GM11168 (cell line): ENCODE data around the gene C22orf15.

Source experiments
- in situ Hi-C: fragments of 300-500 bp; cut with MboI; formaldehyde crosslinking; loops from one replicate; pipeline ENCODE4 v1.12.0; 2022; ENCODE audit warnings: low sequenced_read_pairs; ENCODE audit not compliant: unreplicated experiment

C22orf15 gene

DNA sequence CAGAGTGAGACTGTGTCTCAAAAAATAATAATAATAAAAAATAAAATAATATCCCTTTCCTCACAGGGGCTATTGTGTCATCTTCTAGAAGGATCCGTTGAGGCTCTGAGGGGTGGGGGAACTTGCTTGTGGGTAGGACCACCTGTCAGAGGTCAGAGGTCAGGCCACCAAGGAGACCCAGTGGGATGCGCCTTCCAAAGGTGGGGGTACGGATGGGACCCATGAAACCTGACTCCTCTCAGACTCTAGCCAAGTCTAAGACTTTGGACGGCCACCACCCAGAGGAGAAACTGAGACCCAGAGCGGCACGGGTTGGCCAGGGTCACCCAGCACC lies 9.5 kb downstream of the C22orf15 start:
- in situ Hi-C loops: loop anchor here (5.0 kb wide), 1 partner anchor 75 kb away; no protein-coding TSS in a partner anchor

GRCh38 chr22:23772649-23773473 lies 10.1 kb downstream of the C22orf15 start, which contains the start of gene MMP11:
Gene MMP11 (plus strand): TSS chr22:23772849. CDS start chr22:23772871, 22 bp downstream.
- in situ Hi-C loops: loop anchor here (5.0 kb wide), 1 partner anchor 74 kb away; no protein-coding TSS in a partner anchor

GRCh38 chr22:23773483-23774113 lies 10.8 kb downstream of the C22orf15 start:
- in situ Hi-C loops: loop anchor here (5.0 kb wide), 1 partner anchor 74 kb away; no protein-coding TSS in a partner anchor

- in situ Hi-C loops: loop anchor here (5.0 kb wide), 1 partner anchor 73 kb away; no protein-coding TSS in a partner anchor
Measured at GRCh38 chr22:23774114-23774921, 11.5 kb downstream of the C22orf15 start.

- in situ Hi-C loops: loop anchor here (5.0 kb wide), 1 partner anchor 72 kb away; no protein-coding TSS in a partner anchor
Measured at GRCh38 chr22:23774922-23775436, 12.2 kb downstream of the C22orf15 start.

DNA sequence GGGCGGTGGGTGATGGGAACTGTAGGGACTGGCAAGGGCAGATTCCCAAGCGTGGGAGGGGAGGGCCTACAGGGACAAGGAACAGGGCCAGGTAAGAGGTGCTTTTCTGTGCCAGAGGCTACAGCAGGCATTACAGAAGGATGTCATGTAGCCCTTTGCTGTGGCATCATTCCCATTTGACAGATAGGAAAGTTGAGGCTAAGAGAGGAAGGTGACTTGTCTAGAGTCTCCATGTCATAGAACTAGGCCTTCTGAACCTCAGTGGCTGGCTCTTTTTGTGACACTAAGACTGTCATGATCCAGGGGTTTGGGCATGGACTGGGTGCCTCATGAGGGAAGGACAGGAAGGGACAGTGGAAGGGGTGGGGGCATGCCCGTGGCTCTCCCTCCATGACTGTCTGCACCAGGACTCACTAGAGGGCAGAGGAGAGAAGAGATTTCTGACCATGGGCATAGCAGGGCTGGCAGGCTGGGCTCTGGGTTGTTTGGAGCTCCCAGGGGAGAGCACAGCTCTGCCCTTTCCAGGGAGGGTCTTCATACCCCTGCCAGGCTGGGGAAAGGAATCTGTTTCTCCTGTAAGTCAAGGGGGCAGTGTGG lies 13.1 kb downstream of the C22orf15 start:
- in situ Hi-C loops: no loop called here

DNA sequence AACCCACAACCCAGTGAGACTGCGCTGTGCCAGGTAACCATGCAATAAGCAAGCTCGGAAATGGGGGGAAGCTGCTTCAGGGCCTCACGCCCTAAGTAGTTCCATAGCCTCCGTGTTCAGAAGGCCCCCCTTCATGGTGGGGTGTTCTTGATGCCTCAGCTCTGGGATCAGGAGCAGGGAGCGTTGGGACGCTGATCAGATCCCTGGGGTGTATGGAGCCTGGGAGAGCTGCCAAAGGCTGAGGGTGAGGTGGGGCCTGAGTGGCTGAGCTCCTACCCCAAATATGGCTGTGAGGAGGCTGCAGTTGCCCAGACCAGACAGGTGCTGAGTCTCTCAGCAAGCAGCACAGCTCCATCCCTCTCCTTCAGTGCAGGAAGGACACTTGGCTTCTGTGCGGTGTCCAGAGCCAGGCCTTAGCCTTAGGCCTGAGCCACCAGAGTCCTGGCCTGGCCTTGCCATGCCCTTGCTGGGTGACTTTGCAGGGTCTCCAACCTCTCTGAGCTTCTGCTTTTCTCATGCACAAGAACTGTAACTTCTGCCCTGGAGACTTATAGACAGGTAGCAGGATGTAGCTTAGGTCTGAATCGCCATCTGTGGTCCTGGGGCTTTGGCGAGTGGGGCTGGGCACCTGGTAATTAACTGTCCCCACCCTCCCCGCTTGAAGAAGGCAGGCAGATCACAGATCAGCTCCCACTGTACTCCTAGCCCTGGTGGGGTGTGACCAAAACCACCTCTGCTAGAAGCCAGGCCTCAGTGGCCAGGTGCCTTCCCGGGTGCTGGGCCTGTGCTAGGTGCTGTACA lies 15.2 kb downstream of the C22orf15 start:
- in situ Hi-C loops: no loop called here

DNA sequence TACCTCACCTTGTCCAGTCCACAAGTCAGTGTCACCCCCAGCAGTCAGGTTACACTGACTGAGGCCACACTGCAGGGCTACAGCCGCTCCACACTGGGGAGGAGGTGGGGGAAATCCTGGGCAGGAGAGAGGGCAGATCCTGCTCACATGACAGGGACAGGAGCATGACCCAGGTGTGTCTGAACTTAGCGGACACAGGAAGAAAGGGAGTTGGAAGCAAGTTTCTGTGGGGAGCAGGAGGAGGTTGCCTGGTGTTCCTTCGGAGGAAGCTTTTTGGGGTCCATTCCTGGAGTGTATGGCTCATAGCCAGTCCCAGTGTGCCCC lies 15.7 kb downstream of the C22orf15 start:
- in situ Hi-C loops: no loop called here

- in situ Hi-C loops: no loop called here
Measured at GRCh38 chr22:23779083-23779482, 16.3 kb downstream of the C22orf15 start.

DNA sequence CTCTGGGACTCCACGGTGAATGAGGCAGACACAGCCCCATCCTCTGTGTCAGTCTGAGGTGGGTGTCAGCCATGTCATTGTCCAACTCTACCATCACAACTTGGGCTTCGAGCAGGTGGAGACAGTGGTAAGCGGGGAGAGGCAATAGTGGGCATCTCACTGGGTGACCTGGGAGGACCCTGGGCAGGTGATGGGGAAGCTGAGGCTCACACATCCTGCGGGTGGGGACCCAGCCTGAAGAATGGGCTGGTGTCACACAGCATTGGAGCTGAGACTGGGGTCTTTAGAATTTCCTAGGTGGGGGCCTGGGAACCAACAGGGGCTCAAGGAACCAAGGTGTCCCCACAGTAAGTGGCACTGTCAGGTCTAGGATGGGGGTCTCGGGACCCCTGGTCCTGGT lies 16.9 kb downstream of the C22orf15 start:
- in situ Hi-C loops: no loop called here

DNA sequence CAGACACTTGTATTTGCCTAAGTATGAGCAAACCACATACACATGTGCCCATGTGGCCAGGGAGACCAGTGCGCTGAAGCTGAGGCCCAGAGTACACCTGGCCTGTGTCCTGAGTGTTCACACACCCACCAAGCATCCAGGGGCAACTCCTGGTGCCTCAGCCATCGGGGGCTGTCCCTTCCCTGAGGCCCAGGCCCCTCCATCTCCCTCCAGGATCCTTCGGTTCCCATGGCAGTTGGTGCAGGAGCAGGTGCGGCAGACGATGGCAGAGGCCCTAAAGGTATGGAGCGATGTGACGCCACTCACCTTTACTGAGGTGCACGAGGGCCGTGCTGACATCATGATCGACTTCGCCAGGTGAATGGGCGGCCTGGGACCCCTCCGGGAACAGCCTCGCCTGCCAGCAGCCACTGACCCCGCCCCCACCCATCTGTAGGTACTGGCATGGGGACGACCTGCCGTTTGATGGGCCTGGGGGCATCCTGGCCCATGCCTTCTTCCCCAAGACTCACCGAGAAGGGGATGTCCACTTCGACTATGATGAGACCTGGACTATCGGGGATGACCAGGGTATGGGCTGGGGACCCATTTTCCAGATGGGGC lies 17.5 kb downstream of the C22orf15 start:
- in situ Hi-C loops: no loop called here

GRCh38 chr22:23781065-23781464 lies 18.3 kb downstream of the C22orf15 start:
- in situ Hi-C loops: no loop called here

DNA sequence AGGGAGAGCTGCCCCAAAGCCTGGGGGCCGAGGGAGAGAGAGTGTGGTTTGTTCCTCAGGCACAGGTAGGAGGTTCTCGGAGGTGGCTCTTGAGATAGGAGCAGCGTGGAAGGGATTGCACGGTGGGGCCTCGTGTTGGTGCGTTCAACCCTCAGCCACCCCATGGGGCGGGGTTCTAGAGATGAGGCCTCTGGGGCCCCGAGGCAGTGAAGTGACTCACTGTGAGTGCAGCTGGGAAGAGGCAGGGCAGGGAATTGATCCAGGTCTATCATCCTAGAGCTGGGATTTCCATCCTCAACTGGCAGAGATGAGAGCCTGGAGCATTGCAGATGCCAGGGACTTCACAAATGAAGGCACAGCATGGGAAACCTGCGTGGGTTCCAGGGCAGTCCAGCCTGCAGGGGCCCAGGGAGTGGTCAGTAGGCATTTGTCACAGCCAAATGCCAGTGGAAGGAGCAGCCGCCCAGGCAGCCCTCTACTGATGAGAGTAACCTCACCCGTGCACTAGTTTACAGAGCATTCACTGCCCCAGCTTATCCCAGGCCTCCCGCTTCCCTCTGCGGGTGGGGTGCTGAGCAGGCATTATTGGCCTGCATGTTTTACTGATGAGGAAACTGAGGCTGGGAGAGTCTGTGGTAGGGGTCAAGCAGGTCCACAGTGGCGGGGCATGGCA lies 18.9 kb downstream of the C22orf15 start:
- in situ Hi-C loops: no loop called here

GRCh38 chr22:23782252-23782651 lies 19.5 kb downstream of the C22orf15 start:
- in situ Hi-C loops: no loop called here

DNA sequence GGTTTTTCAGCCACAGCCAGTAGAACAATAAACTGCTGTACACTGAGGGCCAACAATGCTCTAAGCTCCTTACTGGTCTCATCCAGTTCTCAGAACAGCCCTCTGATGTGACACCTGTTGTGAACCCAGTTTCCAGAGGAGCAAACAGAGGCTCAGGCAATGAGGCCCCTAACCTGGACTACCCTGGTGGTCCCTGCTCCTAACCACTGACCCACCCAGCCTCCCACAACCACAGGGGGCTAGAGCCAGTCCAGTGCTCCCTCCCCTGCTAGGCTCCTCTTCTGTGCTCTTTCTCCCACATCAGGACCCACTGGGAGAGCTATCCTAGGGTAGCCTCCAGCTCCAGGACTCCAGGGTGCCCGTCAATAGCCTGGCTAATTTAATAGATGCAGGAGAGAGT lies 19.9 kb downstream of the C22orf15 start:
- in situ Hi-C loops: no loop called here

DNA sequence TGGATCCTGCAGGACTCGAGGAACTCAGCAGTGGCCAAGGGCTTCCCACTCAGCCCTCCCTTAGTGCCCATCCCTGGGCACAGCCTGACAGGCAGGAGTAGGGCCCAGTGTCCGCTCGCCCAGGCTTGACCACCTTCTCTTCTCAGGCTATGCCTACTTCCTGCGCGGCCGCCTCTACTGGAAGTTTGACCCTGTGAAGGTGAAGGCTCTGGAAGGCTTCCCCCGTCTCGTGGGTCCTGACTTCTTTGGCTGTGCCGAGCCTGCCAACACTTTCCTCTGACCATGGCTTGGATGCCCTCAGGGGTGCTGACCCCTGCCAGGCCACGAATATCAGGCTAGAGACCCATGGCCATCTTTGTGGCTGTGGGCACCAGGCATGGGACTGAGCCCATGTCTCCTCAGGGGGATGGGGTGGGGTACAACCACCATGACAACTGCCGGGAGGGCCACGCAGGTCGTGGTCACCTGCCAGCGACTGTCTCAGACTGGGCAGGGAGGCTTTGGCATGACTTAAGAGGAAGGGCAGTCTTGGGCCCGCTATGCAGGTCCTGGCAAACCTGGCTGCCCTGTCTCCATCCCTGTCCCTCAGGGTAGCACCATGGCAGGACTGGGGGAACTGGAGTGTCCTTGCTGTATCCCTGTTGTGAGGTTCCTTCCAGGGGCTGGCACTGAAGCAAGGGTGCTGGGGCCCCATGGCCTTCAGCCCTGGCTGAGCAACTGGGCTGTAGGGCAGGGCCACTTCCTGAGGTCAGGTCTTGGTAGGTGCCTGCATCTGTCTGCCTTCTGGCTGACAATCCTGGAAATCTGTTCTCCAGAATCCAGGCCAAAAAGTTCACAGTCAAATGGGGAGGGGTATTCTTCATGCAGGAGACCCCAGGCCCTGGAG lies 20.7 kb downstream of the C22orf15 start:
- in situ Hi-C loops: no loop called here

- in situ Hi-C loops: no loop called here
Measured at GRCh38 chr22:23784215-23784732, 21.5 kb downstream of the C22orf15 start.
